Small intestine (tissue), 7 donors: ENCODE measurements around the gene HYI. TPM values are rescaled to one million over a fixed set of nuclear protein-coding genes. Genes with fewer than 3 reads are reported as not detected.
"Not testable (repeated sequence)": the region's sequence is repeated elsewhere in the genome, so short reads cannot be mapped to it uniquely, and the experiment has no call there.

Experiments
- DNase-seq, 2 donors: peaks; one replicate each; pipeline versions ENCODE4 v3.0.0 to v3.0.0-alpha.2; 2013
- FAIRE-seq: peaks from 2 replicates; lab custom pipeline; 2012; peaks lifted over from hg19 to GRCh38; lab: Jason Lieb, UNC
- H3K27ac ChIP-seq, 3 donors: one replicate each; pipeline ENCODE4 v1.5.1; 2013; ENCODE audit warnings: low read length in 2 of 3, mild to moderate bottlenecking in 2 of 3, control low read depth in 1 of 3, inconsistent platforms in 1 of 3, low read depth in 1 of 3, moderate library complexity in 1 of 3
- H3K27me3 ChIP-seq, 3 donors: one replicate each; pipeline ENCODE4 v1.6.1; 2013; ENCODE audit warnings: low read length in 3 of 3, inconsistent platforms in 1 of 3; ENCODE audit not compliant: control insufficient read depth in 3 of 3, insufficient read depth in 3 of 3
- H3K36me3 ChIP-seq, 3 donors: one replicate each; pipeline ENCODE4 v1.6.1; 2013; ENCODE audit warnings: low read length in 3 of 3, inconsistent platforms in 1 of 3, low read depth in 1 of 3, mild to moderate bottlenecking in 1 of 3, moderate library complexity in 1 of 3; ENCODE audit not compliant: control insufficient read depth in 3 of 3, insufficient read depth in 2 of 3
- H3K4me1 ChIP-seq, 3 donors: one replicate each; pipeline ENCODE4 v1.6.1; 2013; ENCODE audit warnings: low read length in 2 of 3, inconsistent platforms in 1 of 3, low read depth in 1 of 3, mild to moderate bottlenecking in 1 of 3, moderate library complexity in 1 of 3; ENCODE audit not compliant: control insufficient read depth in 3 of 3, insufficient read depth in 2 of 3
- H3K4me3 ChIP-seq, 3 donors: one replicate each; pipeline ENCODE4 v1.5.1; 2013; ENCODE audit warnings: low read length in 3 of 3, control low read depth in 1 of 3, inconsistent platforms in 1 of 3, low read depth in 1 of 3, mild to moderate bottlenecking in 1 of 3, moderate library complexity in 1 of 3
- H3K9me3 ChIP-seq, 2 donors: one replicate each; pipeline ENCODE4 v1.6.1; 2013; ENCODE audit warnings: low read depth in 1 of 2, low read length in 1 of 2; ENCODE audit not compliant: control insufficient read depth in 2 of 2, insufficient read depth in 1 of 2
- WGBS, 3 donors: extraction: QIAGEN DNeasy Blood & Tissue Kit; methylation state at CpG; one replicate each; pipeline ENCODE4 v1.1.7; 2013; 5-methylcytosine and 5-hydroxymethylcytosine counted together
- polyA plus RNA-seq, 4 donors: library from polyadenylated mRNA; stranded (reverse) in 3 of 4; unstranded in 1 of 4; fragments of 200-250 nt in 3 of 4; fragments of 120-200 nt in 1 of 4; gene quantifications; one replicate each; pipeline versions ENCODE4 v1.2.1 to v1.2.3, GENCODE V29; 2013
- donor health status: healthy with polysubstance abuse.
- donor health status: control.
- donor health status: control.
- donor health status: Bipolar disorder and iron deficiency.
- donor health status: healthy.

Gene HYI
- polyA plus RNA-seq, 4 donors = 42.6 to 234 (median 139) TPM

DNA sequence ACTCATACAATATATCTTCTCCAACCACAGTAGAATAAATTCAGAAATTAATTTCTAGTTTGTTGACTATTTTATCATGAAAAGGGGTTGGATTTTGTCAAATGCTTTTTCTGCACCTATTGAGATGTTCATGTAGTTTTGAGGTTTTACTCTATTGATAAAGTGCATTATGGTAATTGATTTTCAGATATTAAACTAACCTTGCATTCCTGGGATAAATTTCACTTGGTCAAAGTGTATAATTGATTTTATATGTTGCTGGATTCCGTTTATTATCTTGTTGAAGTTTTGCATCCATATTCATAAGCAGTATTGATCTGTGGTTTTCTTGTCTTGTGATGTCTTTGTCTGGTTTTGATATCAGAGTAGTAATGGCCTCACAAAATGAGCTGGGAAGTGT lies 34.4 kb upstream of the HYI start:
- DNase-seq (no peak), FAIRE-seq (no peak)
- 58 to 84% (median 60%) methylated on average over 1 of the region's 1 CpG for WGBS, 3 donors
- Histone ChIP-seq H3K27me3 (no peaks in the 10 kb centered on the region), H3K4me3 (no peak overlapping the region), H3K36me3 (no peaks in the 10 kb centered on the region), H3K9me3 (peaks cover 0 to 18% of the 10 kb centered on the region in 2 donors), H3K4me1 (no peaks in the 10 kb centered on the region), H3K27ac (no peak overlapping the region)

DNA sequence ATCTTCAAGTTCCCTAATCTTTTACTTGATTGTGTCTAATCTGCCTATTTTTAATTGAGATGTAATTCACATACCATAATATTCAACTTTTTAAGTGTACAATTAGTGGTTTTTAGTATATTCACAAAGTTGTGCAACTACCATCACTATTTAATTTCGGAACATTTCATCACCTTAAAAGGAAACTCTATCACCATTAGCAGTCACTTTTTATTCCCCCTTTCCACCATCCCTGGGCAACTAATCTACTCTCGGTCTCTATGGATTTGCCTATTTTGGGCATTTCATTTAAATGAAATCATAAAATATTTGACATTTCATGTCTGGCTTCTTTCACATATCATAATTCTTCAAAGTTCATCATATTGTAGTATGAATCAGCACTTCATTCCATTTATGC lies 30.6 kb upstream of the HYI start:
- no peak for FAIRE-seq
- Histone ChIP-seq H3K4me1 (no peaks in the 10 kb centered on the region), H3K4me3 (no peak overlapping the region), H3K9me3 (no peaks in the 10 kb centered on the region), H3K27me3 (no peaks in the 10 kb centered on the region), H3K36me3 (no peaks in the 10 kb centered on the region), H3K27ac (no peak overlapping the region)
- no peak for DNase-seq
- 92 to 98% (median 96%) methylated on average over 2 of the region's 2 CpGs for WGBS, 3 donors

DNA sequence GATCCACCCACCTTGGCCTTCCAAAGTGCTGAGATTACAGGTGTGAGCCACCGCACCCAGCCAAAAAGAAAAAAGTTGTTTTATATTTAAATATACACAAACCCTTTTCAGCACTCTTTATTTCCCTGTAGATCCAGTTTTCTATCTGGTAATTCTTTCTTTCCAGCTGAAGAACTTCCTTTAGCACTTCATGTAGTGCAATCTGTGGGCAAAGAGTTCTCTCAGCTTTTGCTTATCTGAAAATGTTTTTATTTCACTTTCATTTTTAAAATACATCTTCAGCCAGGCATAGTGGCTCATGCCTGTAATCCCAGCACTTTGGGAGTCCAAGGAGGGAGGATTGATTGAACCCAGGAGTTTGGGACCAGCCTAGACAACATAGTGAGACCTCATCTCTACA lies 28.5 kb upstream of the HYI start:
- Histone ChIP-seq H3K36me3 (no peaks in the 10 kb centered on the region), H3K27me3 (no peaks in the 10 kb centered on the region), H3K27ac (peak overlapping the region in 2 of 3 donors; percentile 27 to 41), H3K4me1 (no peaks in the 10 kb centered on the region), H3K9me3 (no peaks in the 10 kb centered on the region), H3K4me3 (no peak overlapping the region)
- WGBS, 3 donors = 14 to 57% (median 35%) methylated on average over 1 of the region's 1 CpG
- DNase-seq (peak; percentile 23 to 57), FAIRE-seq (no peak)

DNA sequence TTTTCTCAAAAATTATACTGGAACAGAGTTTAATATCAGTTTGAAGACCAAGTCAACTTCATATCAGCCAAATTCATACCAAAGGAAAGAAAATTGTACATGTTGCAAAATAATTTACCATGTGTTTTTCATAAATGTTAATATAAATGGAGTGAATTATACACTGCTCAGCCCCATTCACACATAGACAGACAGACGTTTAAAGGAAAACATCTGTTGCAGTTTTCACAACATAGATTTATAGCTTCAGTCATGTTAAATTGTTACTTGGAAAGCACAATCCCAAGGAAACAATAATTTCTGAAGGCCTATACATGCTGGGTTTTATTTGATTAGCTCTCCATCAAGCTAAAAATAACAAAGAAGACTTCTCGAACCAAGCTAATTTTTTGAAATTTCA lies 27.8 kb upstream of the HYI start:
- H3K27ac ChIP-seq = no peak overlapping the region
- H3K27me3 ChIP-seq = no peaks in the 10 kb centered on the region
- H3K4me1 ChIP-seq = no peaks in the 10 kb centered on the region
- no peaks in the 10 kb centered on the region for H3K9me3 ChIP-seq
- DNase-seq (no peak), FAIRE-seq (no peak)
- WGBS, 3 donors = 73 to 92% (median 85%) methylated on average over 2 of the region's 2 CpGs
- H3K4me3 ChIP-seq = no peak overlapping the region
- H3K36me3 ChIP-seq = no peaks in the 10 kb centered on the region

DNA sequence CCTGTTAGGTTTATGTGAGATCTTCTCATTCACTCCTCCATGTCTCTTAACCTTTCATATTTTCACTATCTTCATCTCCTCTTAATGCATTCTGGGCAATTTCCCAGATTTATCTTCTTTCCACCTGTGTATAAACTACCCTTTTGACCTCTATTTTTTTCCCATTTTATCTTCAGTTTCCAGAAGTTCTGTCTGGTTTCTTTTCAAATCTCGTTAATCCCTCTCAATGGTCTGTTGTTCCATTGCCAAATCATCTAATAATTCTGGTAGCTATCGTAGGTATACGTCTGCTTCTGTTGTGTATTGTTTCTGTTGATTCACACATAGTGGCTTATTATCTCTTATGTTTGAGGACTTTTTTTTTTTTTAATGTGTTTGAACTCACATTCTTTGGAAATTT lies 25.7 kb upstream of the HYI start:
- H3K27me3 ChIP-seq = no peaks in the 10 kb centered on the region
- H3K4me3 ChIP-seq = no peak overlapping the region
- no peak overlapping the region for H3K27ac ChIP-seq
- FAIRE-seq = no peak
- H3K9me3 ChIP-seq = no peaks in the 10 kb centered on the region
- peaks cover 0 to 2% (median 0%) of the 10 kb centered on the region in 3 donors for H3K4me1 ChIP-seq
- WGBS, 3 donors = 57 to 65% (median 64%) methylated on average over 3 of the region's 3 CpGs
- H3K36me3 ChIP-seq = no peaks in the 10 kb centered on the region
- DNase-seq = no peak

DNA sequence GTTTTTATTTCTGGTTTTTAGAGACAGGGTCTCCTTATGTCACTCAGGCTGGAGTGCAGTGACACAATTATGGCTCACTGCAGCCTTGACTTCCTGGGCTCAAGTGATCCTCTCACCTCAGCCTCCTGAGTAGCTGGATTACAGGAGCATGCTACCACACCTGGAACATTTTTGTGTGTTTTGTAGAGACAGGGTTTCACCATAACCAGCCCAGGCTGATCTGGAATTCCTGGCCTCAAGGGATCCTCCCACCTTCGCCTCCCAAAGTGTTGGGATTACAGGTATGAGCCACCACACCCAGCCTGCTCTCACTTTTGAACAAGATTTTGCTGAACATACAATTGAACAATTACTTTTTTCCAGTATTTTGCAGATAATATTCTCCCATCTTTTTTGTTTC lies 24.0 kb upstream of the HYI start:
- peaks cover 0 to 3% (median 2%) of the 10 kb centered on the region in 3 donors for H3K4me1 ChIP-seq
- H3K27me3 ChIP-seq = no peaks in the 10 kb centered on the region
- DNase-seq (no peak), FAIRE-seq (no peak)
- no peak overlapping the region for H3K4me3 ChIP-seq
- WGBS, 3 donors = 85 to 100% (median 93%) methylated on average over 1 of the region's 1 CpG
- no peak overlapping the region for H3K27ac ChIP-seq
- no peaks in the 10 kb centered on the region for H3K9me3 ChIP-seq
- H3K36me3 ChIP-seq = no peaks in the 10 kb centered on the region

DNA sequence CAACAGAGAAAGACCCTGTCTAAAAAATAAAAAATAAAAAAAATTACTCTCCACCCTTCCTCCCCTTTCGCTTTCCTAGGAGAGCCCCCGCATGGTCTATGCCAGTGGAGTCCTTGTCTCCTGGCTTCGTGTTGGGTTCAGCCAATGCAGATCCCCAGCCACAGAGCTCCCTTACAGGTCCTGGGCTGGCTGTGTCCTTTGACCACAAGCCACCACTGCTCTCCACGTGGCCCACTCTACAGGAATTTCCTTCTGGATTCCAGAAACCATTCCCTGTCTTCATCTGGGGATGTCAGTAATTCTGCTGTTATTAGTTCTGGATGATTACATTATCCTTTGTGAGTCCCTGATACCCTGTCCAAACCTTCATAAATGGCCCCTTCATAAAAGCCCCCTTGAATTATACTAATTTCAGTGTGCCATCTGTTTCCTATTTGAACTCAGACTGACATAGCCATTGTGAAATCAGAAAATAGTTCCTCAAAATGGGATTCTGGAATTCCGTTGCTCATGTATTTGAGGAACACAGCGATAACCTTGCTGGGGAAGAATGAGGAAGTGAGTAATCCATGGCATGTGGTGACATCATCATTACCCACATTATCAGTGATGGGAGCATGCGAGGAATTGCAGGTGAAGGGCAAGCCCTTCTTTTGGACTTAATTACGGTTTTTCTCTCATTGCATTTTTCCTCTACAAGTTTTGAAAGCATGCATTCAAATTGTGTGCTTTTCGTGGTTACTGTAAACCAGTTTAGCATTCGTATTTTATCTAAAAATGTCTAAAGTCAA lies 22.1 kb upstream of the HYI start:
- not testable (repeated sequence) for H3K4me3 ChIP-seq, H3K36me3 ChIP-seq, FAIRE-seq, H3K9me3 ChIP-seq, H3K27me3 ChIP-seq
- WGBS, 3 donors = 30 to 62% (median 51%) methylated on average over 8 to 9 of the region's 10 CpGs
- DNase-seq = peak; percentile 48 to 51
- peaks cover 0 to 12% (median 2%) of the 10 kb centered on the region in 3 donors for H3K4me1 ChIP-seq
- H3K27ac ChIP-seq = peak overlapping the region in 1 of 3 donors; percentile 5

DNA sequence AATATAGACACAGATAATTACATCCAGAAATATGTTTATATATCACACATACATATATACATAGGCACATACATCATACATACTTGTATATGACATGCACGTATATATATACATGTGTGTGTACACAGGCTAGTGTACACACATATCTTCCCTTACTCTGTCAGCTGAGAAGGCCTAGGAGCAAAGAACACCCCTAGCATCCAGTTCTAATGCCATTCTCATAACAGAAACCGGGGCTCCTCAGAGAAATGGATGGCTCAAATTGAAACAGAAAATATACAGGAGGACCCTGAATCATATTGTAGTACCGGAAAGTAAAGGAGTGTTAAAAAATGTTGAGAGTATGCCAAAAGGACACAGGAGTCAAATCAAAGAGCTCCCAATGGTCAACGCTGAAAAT lies 19.7 kb upstream of the HYI start:
- Histone ChIP-seq H3K27me3 (no peaks in the 10 kb centered on the region), H3K9me3 (peaks cover 0 to 2% of the 10 kb centered on the region in 2 donors)
- no peak for FAIRE-seq

More for the DNA sequence above, 19.7 kb upstream of the HYI start:
- 66 to 83% (median 70%) methylated on average over 4 of the region's 4 CpGs for WGBS, 3 donors
- H3K4me1 ChIP-seq = peaks cover 0 to 20% (median 2%) of the 10 kb centered on the region in 3 donors
- H3K27ac ChIP-seq = no peak overlapping the region
- DNase-seq = no peak
- no peak overlapping the region for H3K4me3 ChIP-seq
- H3K36me3 ChIP-seq = no peaks in the 10 kb centered on the region
